Stimulated activated CD8-positive, alpha-beta memory T cell treated with anti-CD3 and anti-CD28 coated beads, Interleukin-4, amount 100 ng/mL, for 24 hours (primary cell): ENCODE measurements around the gene HIGD1A.

Source experiments
- DNase-seq: peaks from one replicate; pipeline ENCODE4 v3.0.0-alpha.2; 2020; ENCODE audit warnings: low read depth

Gene HIGD1A

GRCh38 chr3:42734263-42734860 lies 69.9 kb downstream of the HIGD1A start:
- no peak for DNase-seq

GRCh38 chr3:42733501-42734262 lies 70.6 kb downstream of the HIGD1A start:
- DNase-seq = no peak
